AG09319 (cell line): Measurements from ENCODE around the gene NCF2.

ENCODE experiments used
- DNase-seq: peaks from one replicate; pipeline ENCODE4 v3.0.0-alpha.2; 2010; ENCODE audit warnings: low read depth; ENCODE audit errors: extremely low read depth
- TF ChIP-seq, protein P1 (sequence below): IDR thresholded peaks from 2 replicates; pipeline ENCODE4 v1.5.1; 2011; ENCODE audit warnings: low read depth, mild to moderate bottlenecking, inconsistent platforms, low read length, moderate library complexity

NCF2 gene

DNA sequence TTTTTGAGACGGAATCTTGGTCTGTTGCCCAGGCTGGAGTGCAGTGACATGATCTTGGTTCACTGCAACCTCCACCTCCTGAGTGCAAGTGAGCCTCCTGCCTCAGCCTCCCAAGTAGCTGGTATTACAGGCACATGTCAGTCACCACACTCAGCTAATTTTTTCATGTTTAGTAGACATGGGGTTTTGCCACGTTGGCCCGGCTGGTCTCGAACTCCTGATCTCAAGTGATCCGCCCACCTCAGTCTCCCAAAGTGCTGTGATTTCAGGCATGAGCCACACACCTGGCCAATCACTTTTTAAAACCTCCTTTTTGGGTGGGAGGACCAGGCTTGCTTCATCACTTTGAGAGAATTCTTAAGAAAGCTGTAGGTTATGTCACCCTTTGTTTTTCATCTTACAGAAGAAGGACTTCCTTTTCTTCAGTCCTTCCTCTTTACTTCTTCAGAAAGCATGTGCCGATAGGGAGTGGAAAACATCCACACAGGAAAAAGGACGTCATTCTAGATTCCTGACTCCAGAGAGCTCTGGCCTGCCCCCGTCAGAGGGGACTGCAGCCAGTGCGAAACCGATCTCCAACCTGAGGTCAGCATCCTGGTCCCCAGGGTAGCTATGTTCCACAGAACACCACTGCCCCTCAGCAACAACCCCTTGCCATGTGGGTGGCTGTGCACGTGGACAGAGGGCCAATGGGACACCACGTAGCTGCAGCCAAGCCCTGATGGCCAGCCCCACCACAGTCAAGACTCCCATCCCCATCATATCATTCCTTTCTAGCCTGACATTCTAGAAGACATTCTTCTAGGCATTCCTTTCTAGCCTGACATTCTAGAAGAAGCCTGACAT lies 21.9 kb downstream of the NCF2 start:
- no peak for DNase-seq
- TF ChIP-seq, protein P1, sequence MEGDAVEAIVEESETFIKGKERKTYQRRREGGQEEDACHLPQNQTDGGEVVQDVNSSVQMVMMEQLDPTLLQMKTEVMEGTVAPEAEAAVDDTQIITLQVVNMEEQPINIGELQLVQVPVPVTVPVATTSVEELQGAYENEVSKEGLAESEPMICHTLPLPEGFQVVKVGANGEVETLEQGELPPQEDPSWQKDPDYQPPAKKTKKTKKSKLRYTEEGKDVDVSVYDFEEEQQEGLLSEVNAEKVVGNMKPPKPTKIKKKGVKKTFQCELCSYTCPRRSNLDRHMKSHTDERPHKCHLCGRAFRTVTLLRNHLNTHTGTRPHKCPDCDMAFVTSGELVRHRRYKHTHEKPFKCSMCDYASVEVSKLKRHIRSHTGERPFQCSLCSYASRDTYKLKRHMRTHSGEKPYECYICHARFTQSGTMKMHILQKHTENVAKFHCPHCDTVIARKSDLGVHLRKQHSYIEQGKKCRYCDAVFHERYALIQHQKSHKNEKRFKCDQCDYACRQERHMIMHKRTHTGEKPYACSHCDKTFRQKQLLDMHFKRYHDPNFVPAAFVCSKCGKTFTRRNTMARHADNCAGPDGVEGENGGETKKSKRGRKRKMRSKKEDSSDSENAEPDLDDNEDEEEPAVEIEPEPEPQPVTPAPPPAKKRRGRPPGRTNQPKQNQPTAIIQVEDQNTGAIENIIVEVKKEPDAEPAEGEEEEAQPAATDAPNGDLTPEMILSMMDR: no peak

DNA sequence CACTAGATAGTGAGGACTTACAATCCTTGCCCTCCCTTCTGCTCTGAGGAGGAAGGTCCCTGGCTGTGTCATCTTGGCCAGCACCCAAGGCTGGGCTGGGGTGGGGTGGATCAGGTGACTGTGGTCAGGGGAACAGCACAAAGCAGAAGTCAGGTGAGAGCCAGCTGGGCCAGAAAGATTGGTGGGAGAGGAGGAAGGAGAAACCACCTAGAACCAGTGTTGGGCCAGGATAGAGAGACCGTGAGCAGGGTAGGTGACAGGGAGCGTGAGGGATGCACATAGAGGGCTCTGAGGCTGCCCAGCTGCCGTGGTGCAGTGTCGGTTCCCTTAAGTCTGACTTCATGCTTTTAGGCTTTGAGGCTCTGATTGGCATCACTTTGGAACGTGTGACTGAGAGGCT lies 22.7 kb downstream of the NCF2 start:
- TF ChIP-seq, protein P1: no peak
- DNase-seq: no peak

DNA sequence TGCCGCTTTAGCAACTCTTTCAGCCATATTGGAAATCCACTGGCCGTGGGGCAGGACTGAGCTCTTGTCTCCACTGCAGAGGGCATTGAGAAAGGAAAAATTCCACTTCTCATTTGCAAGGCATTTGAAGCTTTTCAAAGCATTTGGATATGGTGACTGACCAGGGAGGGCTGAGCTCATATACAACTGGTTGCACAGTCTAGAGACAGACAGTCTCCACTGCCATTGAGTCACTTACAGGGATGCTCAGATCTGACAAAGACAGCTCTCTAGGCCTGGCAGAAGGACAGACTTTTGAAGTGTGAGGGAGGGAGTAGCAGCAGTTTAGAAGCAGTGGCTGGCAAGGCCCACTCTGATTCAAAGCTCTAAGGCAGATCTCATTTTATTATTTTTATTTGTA lies 24.2 kb downstream of the NCF2 start:
- TF ChIP-seq, protein P1: no peak
- DNase-seq: no peak

DNA sequence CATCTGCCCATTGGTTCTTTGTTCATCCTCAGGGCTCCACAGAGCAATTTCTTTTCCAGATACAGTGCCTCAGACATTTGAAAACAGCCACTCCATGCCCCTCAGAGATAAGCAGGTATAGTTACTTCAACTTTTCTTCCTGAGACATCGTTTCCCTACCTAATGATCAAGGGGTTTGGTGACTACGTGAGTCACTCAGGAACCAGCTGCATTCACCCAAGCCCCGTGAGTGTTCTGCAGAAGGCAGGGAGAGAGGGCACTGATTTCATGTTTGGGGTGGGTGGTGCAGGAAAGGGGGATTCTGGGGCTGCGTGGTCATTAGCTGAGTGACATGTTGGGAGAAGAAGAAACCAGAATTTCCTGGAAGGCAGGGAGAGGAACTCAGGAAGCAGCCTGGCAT lies 25.0 kb downstream of the NCF2 start:
- DNase-seq: no peak
- TF ChIP-seq, protein P1: no peak

DNA sequence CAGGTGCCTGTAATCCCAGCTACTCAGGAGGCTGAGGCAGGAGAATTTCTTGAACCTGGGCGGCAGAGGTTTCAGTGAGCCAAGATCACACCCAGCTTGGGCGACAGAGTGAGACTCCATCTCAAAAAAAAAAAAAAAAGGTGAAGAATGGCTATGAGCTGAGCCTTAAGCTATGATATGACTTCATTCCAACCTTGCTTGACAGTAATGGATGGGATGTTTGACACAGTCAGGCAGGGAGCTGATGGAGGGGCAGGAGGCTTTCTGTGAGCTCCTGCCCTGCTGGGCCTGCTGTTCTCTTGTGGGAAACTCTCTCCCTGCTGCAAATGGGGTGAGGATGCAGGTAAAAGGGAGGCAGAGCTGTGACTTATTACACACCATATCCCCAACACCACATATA lies 27.6 kb downstream of the NCF2 start:
- DNase-seq: no peak
- TF ChIP-seq, protein P1: no peak

DNA sequence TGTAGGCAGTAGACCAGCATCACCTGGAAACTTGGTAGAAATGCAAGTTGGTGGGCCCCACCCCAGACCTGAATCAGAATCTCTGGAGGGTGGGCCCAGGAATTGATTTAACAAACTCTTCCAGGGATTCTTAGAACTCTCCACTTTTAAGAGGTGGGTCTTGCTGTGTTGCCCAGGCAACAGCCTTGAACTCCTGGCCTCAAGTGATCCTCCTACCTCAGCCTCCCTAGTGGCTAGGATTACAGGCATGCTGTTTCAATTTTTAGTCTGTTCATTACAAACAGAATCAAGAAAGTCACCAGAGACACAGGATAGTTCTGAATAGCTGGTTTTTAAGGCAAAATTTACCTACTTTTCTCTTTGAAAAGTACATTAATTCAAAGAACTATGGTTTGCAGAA lies 31.2 kb downstream of the NCF2 start:
- TF ChIP-seq, protein P1: no peak
- DNase-seq: no peak

DNA sequence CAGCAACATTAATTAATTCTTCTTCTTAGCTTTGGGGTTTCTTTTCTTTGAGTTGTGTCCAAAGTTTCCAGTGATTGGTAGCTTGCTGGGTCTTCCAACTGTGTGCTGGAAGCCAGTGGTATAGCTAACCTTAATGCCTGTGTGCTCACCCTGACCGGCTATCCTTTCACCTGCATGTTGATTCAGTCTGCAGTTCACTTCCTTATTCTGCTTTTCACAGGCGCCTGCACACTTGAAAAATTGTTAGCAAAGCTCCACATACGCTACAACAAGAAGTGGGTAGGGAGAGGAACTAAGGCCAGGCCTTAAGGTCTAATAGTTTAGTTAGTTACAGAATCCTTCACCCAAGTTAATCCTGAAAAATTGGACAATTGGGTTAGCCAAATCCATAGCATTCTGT lies 35.7 kb downstream of the NCF2 start:
- TF ChIP-seq, protein P1: no peak
- DNase-seq: no peak
